Measurements from ENCODE around the gene SPAG16.

DNA sequence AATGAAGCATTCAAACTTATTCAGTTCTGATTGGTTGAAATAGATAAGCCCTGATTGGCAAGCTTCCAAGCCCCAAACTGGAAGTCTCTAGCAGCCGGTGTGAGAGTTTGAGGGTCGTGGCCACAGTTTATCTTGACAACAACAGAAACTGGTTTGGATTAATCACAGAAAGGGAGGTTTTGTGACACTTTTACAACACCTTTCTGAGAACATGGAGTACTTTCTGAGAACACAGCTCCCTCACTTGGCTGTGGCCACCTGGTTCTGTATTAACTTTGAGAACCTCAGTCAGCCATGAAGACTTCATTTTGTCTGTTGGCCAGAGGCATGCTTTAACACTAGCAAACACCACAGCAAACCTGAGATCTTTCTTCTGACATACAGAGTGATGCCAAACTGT lies 845.9 kb downstream of the SPAG16 start:
- TF ChIP-seq, protein P1, sequence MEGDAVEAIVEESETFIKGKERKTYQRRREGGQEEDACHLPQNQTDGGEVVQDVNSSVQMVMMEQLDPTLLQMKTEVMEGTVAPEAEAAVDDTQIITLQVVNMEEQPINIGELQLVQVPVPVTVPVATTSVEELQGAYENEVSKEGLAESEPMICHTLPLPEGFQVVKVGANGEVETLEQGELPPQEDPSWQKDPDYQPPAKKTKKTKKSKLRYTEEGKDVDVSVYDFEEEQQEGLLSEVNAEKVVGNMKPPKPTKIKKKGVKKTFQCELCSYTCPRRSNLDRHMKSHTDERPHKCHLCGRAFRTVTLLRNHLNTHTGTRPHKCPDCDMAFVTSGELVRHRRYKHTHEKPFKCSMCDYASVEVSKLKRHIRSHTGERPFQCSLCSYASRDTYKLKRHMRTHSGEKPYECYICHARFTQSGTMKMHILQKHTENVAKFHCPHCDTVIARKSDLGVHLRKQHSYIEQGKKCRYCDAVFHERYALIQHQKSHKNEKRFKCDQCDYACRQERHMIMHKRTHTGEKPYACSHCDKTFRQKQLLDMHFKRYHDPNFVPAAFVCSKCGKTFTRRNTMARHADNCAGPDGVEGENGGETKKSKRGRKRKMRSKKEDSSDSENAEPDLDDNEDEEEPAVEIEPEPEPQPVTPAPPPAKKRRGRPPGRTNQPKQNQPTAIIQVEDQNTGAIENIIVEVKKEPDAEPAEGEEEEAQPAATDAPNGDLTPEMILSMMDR (conservative IDR thresholded peaks at IDR 0.05) = no peak
- TF ChIP-seq ZFX (IDR thresholded peaks at IDR 0.05) = no peak
